ENCODE results near the gene ACVRL1. TPM values are rescaled to one million over a fixed set of nuclear protein-coding genes. Genes with fewer than 3 reads are reported as not detected.

ACVRL1 gene
- polyA plus RNA-seq, 1 donor (not counting 4 experiments of a cell fraction or from before 2014, with no cell fraction given): not detected

DNA sequence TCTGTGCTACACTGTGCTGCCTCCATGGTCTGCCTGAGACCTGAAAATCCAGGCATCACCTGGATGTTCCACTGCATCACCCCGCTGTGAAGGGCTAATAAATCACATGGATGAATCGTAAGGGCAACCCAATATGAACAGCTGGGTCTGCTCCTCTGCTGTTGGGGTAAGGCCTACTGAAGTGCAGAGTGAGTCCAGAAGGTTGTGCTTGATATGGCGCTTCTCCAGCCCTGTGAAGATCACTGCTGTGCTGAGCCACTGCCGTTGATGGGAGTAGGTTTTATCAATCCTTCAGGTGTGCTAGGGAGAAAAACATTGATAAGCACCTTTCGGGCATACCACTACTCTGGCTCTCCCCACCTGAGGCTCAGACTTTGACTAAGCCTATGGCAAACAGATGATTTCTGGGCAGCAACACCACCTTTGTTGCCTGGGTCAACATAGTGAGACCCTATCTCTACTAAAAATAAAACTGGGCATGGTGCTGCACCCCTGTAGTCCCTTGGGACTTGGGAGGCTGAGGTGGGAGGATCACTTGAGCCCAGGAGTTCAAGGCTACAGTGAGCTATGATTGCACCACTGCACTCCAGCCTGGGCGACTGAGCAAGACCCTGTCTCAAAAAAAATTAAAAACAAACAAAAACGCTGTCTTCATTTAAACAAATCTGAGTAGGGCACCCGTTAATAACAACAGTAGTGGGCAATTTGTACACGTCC, 1.7 kb downstream of the ACVRL1 start:
- FAIRE-seq (no peak), DNase-seq (ENCODE audit: low read depth, low spot score) (no peak)
- Histone ChIP-seq H3K4me3 (ENCODE audit: control insufficient read depth in 2 of 3, extremely low read depth in 1 of 3, insufficient read depth in 2 of 3, low read depth in 1 of 3, low read length in 3 of 3) (no peak overlapping the region), H3K4me1 (ENCODE audit: control insufficient read depth, extremely low read depth, insufficient read depth, low read length) (peaks cover 8% of the 10 kb centered on the region), H2AFZ (ENCODE audit: control insufficient read depth, low read length) (no peak overlapping the region), H3K79me2 (ENCODE audit: control insufficient read depth, insufficient read depth, low read length) (no peaks in the 10 kb centered on the region), H3K36me3 (ENCODE audit: control insufficient read depth in 2 of 2, extremely low read depth in 1 of 2, insufficient read depth in 2 of 2, low read length in 2 of 2) (no peaks in the 10 kb centered on the region), H4K20me1 (ENCODE audit: control insufficient read depth, extremely low read depth, insufficient read depth, low read length) (no peaks in the 10 kb centered on the region), H3K27me3 (ENCODE audit: control insufficient read depth, extremely low read depth, insufficient read depth, low read length) (peaks cover 31% of the 10 kb centered on the region), H3K9ac (ENCODE audit: control insufficient read depth, extremely low read depth, insufficient read depth, low read length) (no peak overlapping the region), H3K9me3 (ENCODE audit: control insufficient read depth, low read depth, low read length) (no peaks in the 10 kb centered on the region), H3K27ac (ENCODE audit: control insufficient read depth, insufficient read depth, low read length) (no peak overlapping the region), H3K4me2 (ENCODE audit: control insufficient read depth, extremely low read depth, insufficient read depth, low read depth, low read length) (no peak overlapping the region), H3K9me1 (ENCODE audit: control insufficient read depth, extremely low read depth, insufficient read depth, low read length) (no peaks in the 10 kb centered on the region)
- dilution Hi-C loops (cut with MboI; ENCODE audit: extremely low pct_ligation_motif_present, low sequenced_read_pairs): no loop called here
- TF ChIP-seq, protein P1, sequence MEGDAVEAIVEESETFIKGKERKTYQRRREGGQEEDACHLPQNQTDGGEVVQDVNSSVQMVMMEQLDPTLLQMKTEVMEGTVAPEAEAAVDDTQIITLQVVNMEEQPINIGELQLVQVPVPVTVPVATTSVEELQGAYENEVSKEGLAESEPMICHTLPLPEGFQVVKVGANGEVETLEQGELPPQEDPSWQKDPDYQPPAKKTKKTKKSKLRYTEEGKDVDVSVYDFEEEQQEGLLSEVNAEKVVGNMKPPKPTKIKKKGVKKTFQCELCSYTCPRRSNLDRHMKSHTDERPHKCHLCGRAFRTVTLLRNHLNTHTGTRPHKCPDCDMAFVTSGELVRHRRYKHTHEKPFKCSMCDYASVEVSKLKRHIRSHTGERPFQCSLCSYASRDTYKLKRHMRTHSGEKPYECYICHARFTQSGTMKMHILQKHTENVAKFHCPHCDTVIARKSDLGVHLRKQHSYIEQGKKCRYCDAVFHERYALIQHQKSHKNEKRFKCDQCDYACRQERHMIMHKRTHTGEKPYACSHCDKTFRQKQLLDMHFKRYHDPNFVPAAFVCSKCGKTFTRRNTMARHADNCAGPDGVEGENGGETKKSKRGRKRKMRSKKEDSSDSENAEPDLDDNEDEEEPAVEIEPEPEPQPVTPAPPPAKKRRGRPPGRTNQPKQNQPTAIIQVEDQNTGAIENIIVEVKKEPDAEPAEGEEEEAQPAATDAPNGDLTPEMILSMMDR (optimal IDR thresholded peaks at IDR 0.05 in 1 of 3, IDR thresholded peaks at IDR 0.05 in 1 of 3, conservative IDR thresholded peaks at IDR 0.05 in 1 of 3; ENCODE audit: extremely low read depth in 1 of 3, insufficient read depth in 2 of 3, low read length in 3 of 3): no peak
- TF ChIP-seq EZH2 (IDR thresholded peaks at IDR 0.05; ENCODE audit: low read length): no peak

DNA sequence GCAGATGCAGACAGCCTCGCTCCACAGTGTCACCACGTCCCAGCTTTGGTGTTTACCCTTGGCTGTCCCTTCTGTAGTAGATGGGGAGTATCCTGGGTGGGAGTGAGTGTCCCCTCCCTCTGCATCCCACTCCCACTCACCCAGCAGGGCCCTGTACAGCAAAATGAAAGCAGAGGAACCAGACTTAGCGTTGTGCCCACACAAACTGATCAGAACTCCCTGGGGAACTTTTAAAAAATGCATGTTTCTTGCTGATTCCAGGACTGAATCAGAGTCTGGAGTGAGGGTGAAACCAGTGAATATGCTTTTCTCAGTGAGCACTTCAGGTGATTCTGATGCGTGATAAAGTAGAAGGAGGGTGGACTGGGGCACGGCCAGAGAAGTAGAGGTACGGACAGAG, 2.9 kb downstream of the ACVRL1 start:
- no peak overlapping the region for H2AFZ ChIP-seq (ENCODE audit: control insufficient read depth, low read length)
- TF ChIP-seq, protein P1 (optimal IDR thresholded peaks at IDR 0.05 in 1 of 3, IDR thresholded peaks at IDR 0.05 in 1 of 3, conservative IDR thresholded peaks at IDR 0.05 in 1 of 3; ENCODE audit: extremely low read depth in 1 of 3, insufficient read depth in 2 of 3, low read length in 3 of 3): no peak
- TF ChIP-seq EZH2 (IDR thresholded peaks at IDR 0.05; ENCODE audit: low read length): no peak
- H3K36me3 ChIP-seq (ENCODE audit: control insufficient read depth in 2 of 2, extremely low read depth in 1 of 2, insufficient read depth in 2 of 2, low read length in 2 of 2): no peaks in the 10 kb centered on the region
- no peak for DNase-seq (ENCODE audit: low read depth, low spot score)
- H3K4me3 ChIP-seq (ENCODE audit: control insufficient read depth in 2 of 3, extremely low read depth in 1 of 3, insufficient read depth in 2 of 3, low read depth in 1 of 3, low read length in 3 of 3): no peak overlapping the region
- no peak overlapping the region for H3K27ac ChIP-seq (ENCODE audit: control insufficient read depth, insufficient read depth, low read length)
- H3K79me2 ChIP-seq (ENCODE audit: control insufficient read depth, insufficient read depth, low read length): no peaks in the 10 kb centered on the region
- no peaks in the 10 kb centered on the region for H3K9me3 ChIP-seq (ENCODE audit: control insufficient read depth, low read depth, low read length)
- peaks cover 31% of the 10 kb centered on the region for H3K27me3 ChIP-seq (ENCODE audit: control insufficient read depth, extremely low read depth, insufficient read depth, low read length)
- H3K9me1 ChIP-seq (ENCODE audit: control insufficient read depth, extremely low read depth, insufficient read depth, low read length): no peaks in the 10 kb centered on the region
- no peak overlapping the region for H3K4me2 ChIP-seq (ENCODE audit: control insufficient read depth, extremely low read depth, insufficient read depth, low read depth, low read length)
- H4K20me1 ChIP-seq (ENCODE audit: control insufficient read depth, extremely low read depth, insufficient read depth, low read length): no peaks in the 10 kb centered on the region
- no peak overlapping the region for H3K9ac ChIP-seq (ENCODE audit: control insufficient read depth, extremely low read depth, insufficient read depth, low read length)
- H3K4me1 ChIP-seq (ENCODE audit: control insufficient read depth, extremely low read depth, insufficient read depth, low read length): peaks cover 8% of the 10 kb centered on the region
- dilution Hi-C loops (cut with MboI; ENCODE audit: extremely low pct_ligation_motif_present, low sequenced_read_pairs): no loop called here
- no peak for FAIRE-seq

All from keratinocyte (primary cell).